ENCODE data around the gene SCN9A. TPM values are rescaled to one million over a fixed set of nuclear protein-coding genes. Genes with fewer than 3 reads are reported as not detected.

SCN9A gene
- total RNA-seq, 2 donors from 2014 or later, result 0.46 to 44.1 TPM

GRCh38 chr2:166238176-166238575 is 137.6 kb downstream of the SCN9A start:
- H3K9me3 ChIP-seq, result no peaks in the 10 kb centered on the region
- no peaks in the 10 kb centered on the region for H3K36me3 ChIP-seq
- H3K4me3 ChIP-seq, result no peak overlapping the region
- intact Hi-C loops (cut with DNase I), result no loop called here
- H3K27ac ChIP-seq, result no peak overlapping the region
- no peak for TF ChIP-seq POLR2A (IDR thresholded peaks at IDR 0.05)
- TF ChIP-seq CTCF (IDR thresholded peaks at IDR 0.05), result no peak
- no peak for TF ChIP-seq POLR2AphosphoS5 (IDR thresholded peaks at IDR 0.05)
- H3K4me1 ChIP-seq (replicated peaks), result no peaks in the 10 kb centered on the region
- no peaks in the 10 kb centered on the region for H3K27me3 ChIP-seq (replicated peaks; ENCODE audit: insufficient read depth)
- DNase-seq (ENCODE audit: low spot score), result no peak

- no peak for TF ChIP-seq POLR2A (IDR thresholded peaks at IDR 0.05)
- TF ChIP-seq POLR2AphosphoS5 (IDR thresholded peaks at IDR 0.05), result no peak
- no peak for TF ChIP-seq CTCF (IDR thresholded peaks at IDR 0.05)
These were observed 141.5 kb downstream of the SCN9A start for GRCh38 chr2:166234112-166234846.

GRCh38 chr2:166233244-166233643 is 142.5 kb downstream of the SCN9A start:
- Histone ChIP-seq H3K27ac (no peak overlapping the region), H3K36me3 (no peaks in the 10 kb centered on the region), H3K4me3 (no peak overlapping the region), H3K9me3 (no peaks in the 10 kb centered on the region), H3K27me3 (replicated peaks; ENCODE audit: insufficient read depth) (no peaks in the 10 kb centered on the region), H3K4me1 (replicated peaks) (no peaks in the 10 kb centered on the region)
- DNase-seq (ENCODE audit: low spot score), result no peak
- 51% methylated on average over 2 of the region's 2 CpGs for WGBS
- no peak for TF ChIP-seq POLR2A (IDR thresholded peaks at IDR 0.05)
- TF ChIP-seq POLR2AphosphoS5 (IDR thresholded peaks at IDR 0.05), result no peak
- no peak for TF ChIP-seq CTCF (IDR thresholded peaks at IDR 0.05)
- intact Hi-C loops (cut with DNase I), result no loop called here

More at GRCh38 chr2:166234112-166234846, 141.5 kb downstream of the SCN9A start:
- no peak for DNase-seq (ENCODE audit: low spot score)
- no peak overlapping the region for H3K4me3 ChIP-seq
- intact Hi-C loops (cut with DNase I), result no loop called here
- no peaks in the 10 kb centered on the region for H3K36me3 ChIP-seq
- H3K9me3 ChIP-seq, result no peaks in the 10 kb centered on the region
- H3K27ac ChIP-seq, result no peak overlapping the region
- no peaks in the 10 kb centered on the region for H3K27me3 ChIP-seq (replicated peaks; ENCODE audit: insufficient read depth)
- 68% methylated on average over 7 of the region's 7 CpGs for WGBS
- H3K4me1 ChIP-seq (replicated peaks), result no peaks in the 10 kb centered on the region

GRCh38 chr2:166230724-166231070 is 145.0 kb downstream of the SCN9A start:
- DNase-seq (ENCODE audit: low spot score), result no peak
- Histone ChIP-seq H3K9me3 (no peaks in the 10 kb centered on the region), H3K4me1 (replicated peaks) (no peaks in the 10 kb centered on the region), H3K36me3 (no peaks in the 10 kb centered on the region), H3K27me3 (replicated peaks; ENCODE audit: insufficient read depth) (no peaks in the 10 kb centered on the region), H3K4me3 (no peak overlapping the region), H3K27ac (no peak overlapping the region)
- intact Hi-C loops (cut with DNase I), result no loop called here
- TF ChIP-seq CTCF (IDR thresholded peaks at IDR 0.05) (no peak), POLR2AphosphoS5 (IDR thresholded peaks at IDR 0.05) (no peak)
- WGBS, result 50% methylated on average over 2 of the region's 2 CpGs

GRCh38 chr2:166230024-166230723 is 145.6 kb downstream of the SCN9A start:
- 73% methylated on average over 4 of the region's 4 CpGs for WGBS
- Histone ChIP-seq H3K27me3 (replicated peaks; ENCODE audit: insufficient read depth) (no peaks in the 10 kb centered on the region), H3K27ac (no peak overlapping the region), H3K4me3 (no peak overlapping the region), H3K4me1 (replicated peaks) (no peaks in the 10 kb centered on the region), H3K36me3 (no peaks in the 10 kb centered on the region), H3K9me3 (no peaks in the 10 kb centered on the region)
- DNase-seq (ENCODE audit: low spot score), result no peak
- TF ChIP-seq POLR2A (IDR thresholded peaks at IDR 0.05), result no peak
- no peak for TF ChIP-seq CTCF (IDR thresholded peaks at IDR 0.05)
- no peak for TF ChIP-seq POLR2AphosphoS5 (IDR thresholded peaks at IDR 0.05)
- intact Hi-C loops (cut with DNase I), result no loop called here
